CD4-positive, alpha-beta T cell (primary cell): ENCODE data around the gene SLC37A3. TPM values are rescaled to one million over a fixed set of nuclear protein-coding genes. Genes with fewer than 3 reads are reported as not detected.

Experiments
- ATAC-seq: fragments of 200-7000 bp; cut with Tn5 transposase; one replicate; pipeline ENCODE4 v1.10.0; 2022; ENCODE audit warnings: mild to moderate bottlenecking; ENCODE audit not compliant: poor library complexity
- CTCF ChIA-PET: fragments of 350-600 bp; sonication (Branson Sonifier 250); formaldehyde crosslinking; loops from one replicate; lab custom pipeline; 2021; ENCODE audit warnings: antibody characterized with exemption, inconsistent platforms; lab: Charles Lee
- POLR2A ChIA-PET: fragments of 350-600 bp; sonication (Branson Sonifier 250); formaldehyde crosslinking; loops from one replicate; lab custom pipeline; 2021; ENCODE audit warnings: antibody characterized with exemption, inconsistent platforms; lab: Charles Lee
- DNase-seq, 14 experiments: peaks; one replicate each; pipeline ENCODE4 v3.0.0-alpha.2; 2013 to 2020; ENCODE audit warnings: mixed read lengths in 2 of 14
- H3K27ac ChIP-seq, 2 donors: one replicate each; pipeline versions ENCODE4 v1.5.1 to v1.7.0; 2013; ENCODE audit warnings: low read length in 2 of 2, low read depth in 1 of 2, mild to moderate bottlenecking in 1 of 2
- H3K27me3 ChIP-seq, 2 experiments: 1 replicate in 1 of 2; 2 replicates in 1 of 2; pipeline versions ENCODE4 v1.6.1 to v1.7.0; 2013; ENCODE audit warnings: low read length in 2 of 2, control low read depth in 1 of 2, mild to moderate bottlenecking in 1 of 2, moderate library complexity in 1 of 2; ENCODE audit not compliant: insufficient read depth in 2 of 2, control insufficient read depth in 1 of 2
- H3K36me3 ChIP-seq: one replicate; pipeline ENCODE4 v1.6.1; 2013; ENCODE audit warnings: low read length, control low read depth; ENCODE audit not compliant: insufficient read depth
- H3K4me1 ChIP-seq: one replicate; pipeline ENCODE4 v1.6.1; 2013; ENCODE audit warnings: low read length, control low read depth; ENCODE audit not compliant: insufficient read depth
- H3K4me3 ChIP-seq: one replicate; pipeline ENCODE4 v1.5.1; 2013; ENCODE audit warnings: mild to moderate bottlenecking, low read length, moderate library complexity
- H3K9me3 ChIP-seq, 2 experiments: 1 replicate in 1 of 2; 2 replicates in 1 of 2; pipeline versions ENCODE4 v1.6.1 to v1.7.0; 2013; ENCODE audit warnings: low read length in 2 of 2, mild to moderate bottlenecking in 2 of 2, control low read depth in 1 of 2, moderate library complexity in 1 of 2; ENCODE audit not compliant: control insufficient read depth in 1 of 2, insufficient read depth in 1 of 2
- H3K27ac Mint-ChIP-seq: one replicate; pipeline ENCODE4 v1.8.0; 2020; ENCODE audit warnings: mixed read lengths
- H3K27me3 Mint-ChIP-seq: one replicate; pipeline ENCODE4 v1.8.0; 2021; ENCODE audit warnings: mixed read lengths
- H3K36me3 Mint-ChIP-seq: one replicate; pipeline ENCODE4 v1.8.0; 2021; ENCODE audit warnings: low read depth, mixed read lengths
- H3K4me1 Mint-ChIP-seq: one replicate; pipeline ENCODE4 v1.8.0; 2021; ENCODE audit warnings: low read depth, mixed read lengths
- H3K4me3 Mint-ChIP-seq: one replicate; pipeline ENCODE4 v1.8.0; 2020; ENCODE audit warnings: mild to moderate bottlenecking, mixed read lengths
- H3K9me3 Mint-ChIP-seq: one replicate; pipeline ENCODE4 v1.8.0; 2020; ENCODE audit warnings: mixed read lengths
- intact Hi-C, 2 experiments: fragments of 100-400 bp; cut with DNase I in 1 of 2; cut with micrococcal nuclease in 1 of 2; formaldehyde crosslinking; loops; one replicate each; pipeline versions ENCODE4 v1.15.1 to v1.9.0; 2023 to 2025; cut with DNase I, micrococcal nuclease
- total RNA-seq, 174 experiments: library from RNA in 2 of 174; stranded (reverse) in 2 of 174; gene quantifications; one replicate each; pipeline ENCODE4 v1.2.3 and lab custom pipeline; 2021 to 2026
- TF ChIP-seq, protein P1 (sequence below): fragments of 200-600 bp; IDR thresholded peaks from one replicate; pipeline ENCODE4 v1.8.0; 2022; ENCODE audit warnings: antibody characterized with exemption, mild to moderate bottlenecking

SLC37A3 gene
- total RNA-seq, 2 experiments from 2014 or later, result 23.5 to 25.6 TPM

DNA sequence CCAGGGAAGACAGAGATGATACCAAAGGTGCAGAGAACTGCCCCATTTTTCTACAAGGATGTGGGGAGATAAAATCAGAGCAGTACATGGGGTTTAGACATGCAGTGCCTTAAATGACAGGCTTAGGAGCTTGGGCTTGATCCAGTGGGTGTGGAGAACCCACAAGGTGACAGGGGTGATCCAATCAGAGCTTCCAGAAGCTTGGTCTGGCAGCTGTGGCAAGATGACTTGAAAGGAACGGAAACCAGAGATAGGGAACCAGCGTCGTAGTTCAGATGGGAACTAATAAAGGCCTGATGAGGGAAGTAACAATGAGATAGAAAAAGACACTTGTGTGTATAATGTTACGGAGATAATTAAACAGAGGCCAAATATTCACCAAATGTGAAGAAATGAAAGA lies 80.7 kb downstream of the SLC37A3 start:
- no peak overlapping the region for H3K27ac ChIP-seq
- DNase-seq (peak in 2 of 14 experiments; percentile 45 to 55), ATAC-seq (no peak)
- Mint-ChIP-seq H3K4me1 (no peaks in the 10 kb centered on the region), H3K4me3 (no peak overlapping the region), H3K27ac (no peak overlapping the region), H3K27me3 (no peaks in the 10 kb centered on the region), H3K9me3 (peaks cover 2% of the 10 kb centered on the region), H3K36me3 (no peaks in the 10 kb centered on the region)
- TF ChIP-seq, protein P1, sequence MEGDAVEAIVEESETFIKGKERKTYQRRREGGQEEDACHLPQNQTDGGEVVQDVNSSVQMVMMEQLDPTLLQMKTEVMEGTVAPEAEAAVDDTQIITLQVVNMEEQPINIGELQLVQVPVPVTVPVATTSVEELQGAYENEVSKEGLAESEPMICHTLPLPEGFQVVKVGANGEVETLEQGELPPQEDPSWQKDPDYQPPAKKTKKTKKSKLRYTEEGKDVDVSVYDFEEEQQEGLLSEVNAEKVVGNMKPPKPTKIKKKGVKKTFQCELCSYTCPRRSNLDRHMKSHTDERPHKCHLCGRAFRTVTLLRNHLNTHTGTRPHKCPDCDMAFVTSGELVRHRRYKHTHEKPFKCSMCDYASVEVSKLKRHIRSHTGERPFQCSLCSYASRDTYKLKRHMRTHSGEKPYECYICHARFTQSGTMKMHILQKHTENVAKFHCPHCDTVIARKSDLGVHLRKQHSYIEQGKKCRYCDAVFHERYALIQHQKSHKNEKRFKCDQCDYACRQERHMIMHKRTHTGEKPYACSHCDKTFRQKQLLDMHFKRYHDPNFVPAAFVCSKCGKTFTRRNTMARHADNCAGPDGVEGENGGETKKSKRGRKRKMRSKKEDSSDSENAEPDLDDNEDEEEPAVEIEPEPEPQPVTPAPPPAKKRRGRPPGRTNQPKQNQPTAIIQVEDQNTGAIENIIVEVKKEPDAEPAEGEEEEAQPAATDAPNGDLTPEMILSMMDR, result no peak
- no peak overlapping the region for H3K4me3 ChIP-seq
- H3K27me3 ChIP-seq, result no peaks in the 10 kb centered on the region
- CTCF ChIA-PET, result no interaction called here
- H3K9me3 ChIP-seq, result no peaks in the 10 kb centered on the region
- no peaks in the 10 kb centered on the region for H3K4me1 ChIP-seq
- POLR2A ChIA-PET, result no interaction called here
- H3K36me3 ChIP-seq, result no peaks in the 10 kb centered on the region
- intact Hi-C loops, result no loop called here

DNA sequence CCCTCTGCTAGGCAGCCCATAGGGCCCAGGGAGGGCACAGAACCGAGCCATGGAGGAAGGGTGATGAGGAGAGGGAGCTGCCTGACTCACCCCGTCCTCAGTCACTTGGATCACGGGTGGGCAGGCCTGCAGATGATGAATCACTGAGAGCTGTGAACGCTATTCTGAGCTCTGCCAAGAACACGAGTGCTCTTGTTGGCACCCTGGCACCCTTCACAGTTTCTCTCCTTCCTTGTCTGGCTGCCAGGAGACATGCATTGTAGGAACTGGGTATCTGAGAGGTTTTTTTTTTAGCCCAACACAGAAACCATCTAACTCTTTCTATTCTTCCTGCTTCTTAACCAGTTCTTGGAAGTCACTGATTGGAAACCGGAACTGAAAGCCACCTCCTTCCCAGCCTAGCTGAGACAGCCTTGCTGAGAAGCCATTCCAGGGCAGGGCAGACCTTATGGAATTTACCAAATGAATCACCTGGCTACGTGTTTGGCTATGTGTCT lies 82.1 kb downstream of the SLC37A3 start:
- intact Hi-C loops, result no loop called here
- TF ChIP-seq, protein P1, result no peak
- POLR2A ChIA-PET, result no interaction called here

DNA sequence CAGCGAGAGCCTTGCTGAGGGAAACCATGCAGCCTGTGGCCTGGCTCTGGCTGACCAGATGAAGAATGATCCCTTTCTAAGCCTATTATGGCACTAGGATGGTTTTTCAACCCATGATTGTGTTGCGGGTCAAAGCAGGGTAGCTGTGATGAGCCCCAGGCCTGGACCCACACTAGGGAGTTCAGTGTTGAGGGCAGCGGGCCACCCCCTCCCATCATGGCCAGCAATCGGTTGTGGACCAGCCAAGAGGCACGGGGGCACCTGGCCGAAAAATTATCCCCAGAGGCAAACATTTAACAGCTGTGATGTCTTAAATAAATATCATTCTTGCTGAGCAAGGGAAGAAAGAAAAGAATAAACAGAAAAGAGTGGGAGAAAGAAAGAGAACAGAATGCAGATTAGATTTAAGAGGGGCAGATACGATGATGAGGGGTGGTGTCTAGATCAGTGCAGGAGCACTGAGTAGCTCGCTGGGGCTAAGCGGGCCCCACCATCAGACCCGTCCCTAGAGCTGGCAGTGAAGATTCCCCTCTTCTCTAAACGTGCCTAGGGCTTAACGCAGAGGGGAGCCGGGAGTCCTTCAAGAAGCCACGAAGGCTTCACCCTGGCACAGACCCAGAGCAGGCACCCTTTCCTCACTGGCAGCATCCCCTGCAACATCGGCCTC lies 82.7 kb downstream of the SLC37A3 start:
- POLR2A ChIA-PET, result no interaction called here
- H3K9me3 ChIP-seq, result peaks cover 3 to 8% of the 10 kb centered on the region in 2 experiments
- no peaks in the 10 kb centered on the region for H3K4me1 Mint-ChIP-seq
- no peak overlapping the region for H3K27ac Mint-ChIP-seq
- CTCF ChIA-PET, result no interaction called here
- no peak overlapping the region for H3K4me3 ChIP-seq
- no peaks in the 10 kb centered on the region for H3K27me3 ChIP-seq
- peaks cover 7% of the 10 kb centered on the region for H3K9me3 Mint-ChIP-seq
- ATAC-seq (no peak), DNase-seq (no peak)
- peaks cover 5% of the 10 kb centered on the region for H3K36me3 Mint-ChIP-seq
- no peaks in the 10 kb centered on the region for H3K27me3 Mint-ChIP-seq
- TF ChIP-seq, protein P1, result no peak
- H3K36me3 ChIP-seq, result no peaks in the 10 kb centered on the region
- no peak overlapping the region for H3K4me3 Mint-ChIP-seq
- H3K4me1 ChIP-seq, result no peaks in the 10 kb centered on the region
- H3K27ac ChIP-seq, result no peak overlapping the region
- intact Hi-C loops, result no loop called here

More for the DNA sequence above, 82.1 kb downstream of the SLC37A3 start:
- no peaks in the 10 kb centered on the region for H3K27me3 Mint-ChIP-seq
- Histone ChIP-seq H3K36me3 (no peaks in the 10 kb centered on the region), H3K27me3 (no peaks in the 10 kb centered on the region), H3K4me3 (no peak overlapping the region), H3K27ac (no peak overlapping the region), H3K9me3 (peaks cover 3 to 8% of the 10 kb centered on the region in 2 experiments), H3K4me1 (no peaks in the 10 kb centered on the region)
- H3K4me3 Mint-ChIP-seq, result no peak overlapping the region
- peaks cover 5% of the 10 kb centered on the region for H3K36me3 Mint-ChIP-seq
- H3K27ac Mint-ChIP-seq, result no peak overlapping the region
- peaks cover 7% of the 10 kb centered on the region for H3K9me3 Mint-ChIP-seq
- no peaks in the 10 kb centered on the region for H3K4me1 Mint-ChIP-seq
- CTCF ChIA-PET, result no interaction called here
- ATAC-seq, result no peak
- peak in 2 of 14 experiments; percentile 64 to 75 for DNase-seq
